Keratinocyte (primary cell): ENCODE results near the gene TBC1D22B. TPM values are rescaled to one million over a fixed set of nuclear protein-coding genes. Genes with fewer than 3 reads are reported as not detected.

Experiments used
- DNase-seq: peaks from one replicate; pipeline ENCODE4 v3.0.0-alpha.2; 2011; ENCODE audit warnings: low read depth, missing footprints, low spot score
- FAIRE-seq: peaks from 2 replicates; lab custom pipeline; 2011; peaks lifted over from hg19 to GRCh38; lab: Jason Lieb, UNC
- H2AFZ ChIP-seq: 2 replicates; pipeline ENCODE4 v1.6.0; 2012; ENCODE audit warnings: low read length, control low read depth, inconsistent platforms; ENCODE audit not compliant: control insufficient read depth
- H3K27ac ChIP-seq: 2 replicates; pipeline ENCODE4 v1.5.1; 2011; ENCODE audit warnings: low read length; ENCODE audit not compliant: control insufficient read depth, insufficient read depth
- H3K27me3 ChIP-seq: 3 replicates; pipeline ENCODE4 v1.6.0; 2011; ENCODE audit warnings: low read length; ENCODE audit not compliant: control insufficient read depth, insufficient read depth; ENCODE audit errors: extremely low read depth
- H3K36me3 ChIP-seq, 2 experiments: 2 replicates in 1 of 2; 3 replicates in 1 of 2; pipeline ENCODE4 v1.5.1; 2011; ENCODE audit warnings: low read length in 2 of 2, mild to moderate bottlenecking in 1 of 2; ENCODE audit not compliant: control insufficient read depth in 2 of 2, insufficient read depth in 2 of 2; ENCODE audit errors: extremely low read depth in 1 of 2
- H3K4me1 ChIP-seq: 3 replicates; pipeline ENCODE4 v1.5.1; 2011; ENCODE audit warnings: low read length; ENCODE audit not compliant: control insufficient read depth, insufficient read depth; ENCODE audit errors: extremely low read depth
- H3K4me2 ChIP-seq: 3 replicates; pipeline ENCODE4 v1.6.0; 2011; ENCODE audit warnings: low read depth, low read length; ENCODE audit not compliant: control insufficient read depth, insufficient read depth; ENCODE audit errors: extremely low read depth
- H3K4me3 ChIP-seq, 3 experiments: fragments of 200-600 bp in 1 of 3; sonication (generic) in 1 of 3; 2 replicates in 2 of 3; 3 replicates in 1 of 3; pipeline ENCODE4 v1.5.1; 2011 to 2016; ENCODE audit warnings: low read length in 3 of 3, mild to moderate bottlenecking in 3 of 3, control low read depth in 2 of 3, inconsistent platforms in 1 of 3, low read depth in 1 of 3, mixed read lengths in 1 of 3, mixed run types in 1 of 3, moderate library complexity in 1 of 3; ENCODE audit not compliant: control insufficient read depth in 2 of 3, insufficient read depth in 2 of 3; ENCODE audit errors: extremely low read depth in 1 of 3
- H3K79me2 ChIP-seq: 2 replicates; pipeline ENCODE4 v1.6.0; 2012; ENCODE audit warnings: low read length; ENCODE audit not compliant: control insufficient read depth, insufficient read depth
- H3K9ac ChIP-seq: 3 replicates; pipeline ENCODE4 v1.6.0; 2011; ENCODE audit warnings: low read length; ENCODE audit not compliant: control insufficient read depth, insufficient read depth; ENCODE audit errors: extremely low read depth
- H3K9me1 ChIP-seq: 3 replicates; pipeline ENCODE4 v1.6.0; 2011; ENCODE audit warnings: low read length; ENCODE audit not compliant: control insufficient read depth, insufficient read depth; ENCODE audit errors: extremely low read depth
- H3K9me3 ChIP-seq: 2 replicates; pipeline ENCODE4 v1.5.1; 2012; ENCODE audit warnings: low read depth, low read length; ENCODE audit not compliant: control insufficient read depth
- H4K20me1 ChIP-seq: 3 replicates; pipeline ENCODE4 v1.6.0; 2011; ENCODE audit warnings: low read length; ENCODE audit not compliant: control insufficient read depth, insufficient read depth; ENCODE audit errors: extremely low read depth
- EZH2 ChIP-seq: IDR thresholded peaks from one replicate; pipeline ENCODE4 v1.6.1; 2012; ENCODE audit warnings: inconsistent platforms, mild to moderate bottlenecking, low read length, moderate library complexity
- dilution Hi-C: fragments of 300-500 bp; cut with MboI; formaldehyde crosslinking; loops from one replicate; pipeline ENCODE4 v1.7.0; 2020; ENCODE audit warnings: low sequenced_read_pairs; ENCODE audit not compliant: extremely low pct_ligation_motif_present
- polyA plus RNA-seq, 5 experiments: library from polyadenylated mRNA; depleted of rRNA in 3 of 5; stranded (reverse) in 3 of 5; stranded (forward) in 1 of 5; unstranded in 1 of 5; fragments of >200 nt; gene quantifications; 1 replicate in 1 of 5; 2 replicates in 3 of 5; 3 replicates in 1 of 5; pipeline versions ENCODE4 v1.2.1 to v1.2.3, GENCODE V29; 2011 to 2012; ENCODE audit warnings: missing spikeins in 2 of 5, low read depth in 1 of 5, low replicate concordance in 1 of 5
- TF ChIP-seq, protein P1 (sequence below), 3 experiments: IDR thresholded peaks in 1 of 3; conservative IDR thresholded peaks in 1 of 3; optimal IDR thresholded peaks in 1 of 3; 2 replicates in 2 of 3; 3 replicates in 1 of 3; pipeline versions ENCODE3 to v1.5.1; 2011; ENCODE audit warnings: low read length in 3 of 3, mild to moderate bottlenecking in 3 of 3, moderate library complexity in 2 of 3, control low read depth in 1 of 3, inconsistent platforms in 1 of 3; ENCODE audit not compliant: insufficient read depth in 2 of 3; ENCODE audit errors: extremely low read depth in 1 of 3

Gene TBC1D22B
- polyA plus RNA-seq, 1 donor (not counting 4 experiments of a cell fraction or from before 2014, with no cell fraction given) = 5.9 TPM

- Histone ChIP-seq H3K4me3 (no peak overlapping the region), H3K27ac (no peak overlapping the region), H3K9ac (no peak overlapping the region), H3K4me2 (no peak overlapping the region), H4K20me1 (no peaks in the 10 kb centered on the region), H3K27me3 (no peaks in the 10 kb centered on the region), H3K9me3 (no peaks in the 10 kb centered on the region), H3K79me2 (no peaks in the 10 kb centered on the region), H3K36me3 (peaks cover 19 to 25% of the 10 kb centered on the region in 2 experiments), H3K9me1 (no peaks in the 10 kb centered on the region), H2AFZ (no peak overlapping the region), H3K4me1 (peaks cover 20% of the 10 kb centered on the region)
- TF ChIP-seq EZH2 = no peak
- TF ChIP-seq, protein P1, sequence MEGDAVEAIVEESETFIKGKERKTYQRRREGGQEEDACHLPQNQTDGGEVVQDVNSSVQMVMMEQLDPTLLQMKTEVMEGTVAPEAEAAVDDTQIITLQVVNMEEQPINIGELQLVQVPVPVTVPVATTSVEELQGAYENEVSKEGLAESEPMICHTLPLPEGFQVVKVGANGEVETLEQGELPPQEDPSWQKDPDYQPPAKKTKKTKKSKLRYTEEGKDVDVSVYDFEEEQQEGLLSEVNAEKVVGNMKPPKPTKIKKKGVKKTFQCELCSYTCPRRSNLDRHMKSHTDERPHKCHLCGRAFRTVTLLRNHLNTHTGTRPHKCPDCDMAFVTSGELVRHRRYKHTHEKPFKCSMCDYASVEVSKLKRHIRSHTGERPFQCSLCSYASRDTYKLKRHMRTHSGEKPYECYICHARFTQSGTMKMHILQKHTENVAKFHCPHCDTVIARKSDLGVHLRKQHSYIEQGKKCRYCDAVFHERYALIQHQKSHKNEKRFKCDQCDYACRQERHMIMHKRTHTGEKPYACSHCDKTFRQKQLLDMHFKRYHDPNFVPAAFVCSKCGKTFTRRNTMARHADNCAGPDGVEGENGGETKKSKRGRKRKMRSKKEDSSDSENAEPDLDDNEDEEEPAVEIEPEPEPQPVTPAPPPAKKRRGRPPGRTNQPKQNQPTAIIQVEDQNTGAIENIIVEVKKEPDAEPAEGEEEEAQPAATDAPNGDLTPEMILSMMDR (optimal IDR thresholded peaks at IDR 0.05 in 1 of 3, IDR thresholded peaks at IDR 0.05 in 1 of 3, conservative IDR thresholded peaks at IDR 0.05 in 1 of 3; ENCODE audit: extremely low read depth in 1 of 3, insufficient read depth in 2 of 3, low read length in 3 of 3) = no peak
- no peak for FAIRE-seq
- dilution Hi-C loops = no loop called here
- no peak for DNase-seq
These were observed 116.4 kb downstream of the TBC1D22B start for GRCh38 chr6:37373822-37374471.

GRCh38 chr6:37375376-37375775 lies 117.8 kb downstream of the TBC1D22B start:
- Histone ChIP-seq H3K36me3 (peaks cover 17 to 19% of the 10 kb centered on the region in 2 experiments), H3K4me1 (peaks cover 20% of the 10 kb centered on the region), H3K9me1 (no peaks in the 10 kb centered on the region), H3K27me3 (no peaks in the 10 kb centered on the region), H3K9me3 (no peaks in the 10 kb centered on the region), H3K4me2 (no peak overlapping the region), H3K79me2 (no peaks in the 10 kb centered on the region), H2AFZ (no peak overlapping the region), H3K4me3 (no peak overlapping the region), H3K27ac (no peak overlapping the region), H3K9ac (no peak overlapping the region), H4K20me1 (no peaks in the 10 kb centered on the region)
- TF ChIP-seq EZH2 = no peak
- TF ChIP-seq, protein P1 (optimal IDR thresholded peaks at IDR 0.05 in 1 of 3, IDR thresholded peaks at IDR 0.05 in 1 of 3, conservative IDR thresholded peaks at IDR 0.05 in 1 of 3; ENCODE audit: extremely low read depth in 1 of 3, insufficient read depth in 2 of 3, low read length in 3 of 3) = no peak
- no peak for DNase-seq
- no peak for FAIRE-seq
- dilution Hi-C loops = no loop called here
